ENCODE data around the gene PPOX. TPM values are rescaled to one million over a fixed set of nuclear protein-coding genes. Genes with fewer than 3 reads are reported as not detected.

Gene PPOX
- 48.3 and 48.6 TPM in 2 replicates for total RNA-seq
- long read RNA-seq, transcript PPOX-202 (13 exons, 1,740 nt) = major isoform, 7 of 24 reads
- long read RNA-seq, partial matches to known transcripts = 4 of 24 reads
- long read RNA-seq, other reads (novel, unspliced or antisense) = 11 of 24 reads

DNA sequence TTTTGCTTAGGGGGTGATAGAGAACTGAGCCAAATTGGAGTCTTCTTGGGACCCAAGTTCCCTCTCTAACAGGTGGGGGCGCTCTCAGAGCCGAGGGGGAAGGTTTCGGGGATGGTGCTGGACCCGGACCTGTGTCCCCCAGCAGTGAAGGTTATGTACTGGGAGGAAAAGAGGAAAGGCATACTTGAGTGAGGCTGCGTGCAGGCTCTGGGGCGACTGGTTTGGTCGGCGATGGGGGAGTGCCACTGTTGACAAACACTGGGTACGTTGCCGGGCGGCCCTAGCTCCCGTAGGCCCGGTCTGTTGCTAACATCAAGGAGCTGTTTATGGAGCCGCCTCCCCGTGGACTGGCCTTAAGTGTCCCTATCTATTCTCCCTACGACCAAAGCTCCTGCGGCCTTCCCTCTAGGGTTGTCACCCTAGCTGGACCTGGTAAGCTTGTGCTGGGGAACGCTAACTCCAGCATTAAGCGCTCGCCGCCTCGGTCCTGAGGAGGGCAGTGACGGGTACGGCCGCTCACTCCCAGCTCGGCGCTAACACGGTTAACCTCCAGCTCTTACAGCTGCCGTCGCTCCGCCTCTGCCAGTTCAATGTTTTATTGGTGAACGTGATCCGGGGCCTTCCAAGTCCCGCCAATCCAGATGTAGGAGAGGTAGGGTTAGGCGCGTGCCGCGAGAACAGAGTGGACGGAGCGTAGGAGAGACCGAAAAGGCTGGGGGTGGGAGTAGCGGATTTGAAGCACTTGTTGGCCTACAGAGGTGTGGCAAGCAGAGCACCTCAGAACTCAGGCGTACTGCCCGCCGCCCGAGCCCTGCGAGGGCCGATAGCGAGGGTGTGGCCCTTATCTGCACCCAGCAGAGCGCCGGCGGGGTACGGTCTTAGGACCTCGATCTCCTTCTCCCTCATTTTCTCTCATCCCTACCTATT is at the start of gene PPOX:
PPOX (plus strand) TSS at position 685 of the 927 bp plus-strand sequence. CDS start 422 bp downstream, outside the sequence.
- TF ChIP-seq, protein P1, sequence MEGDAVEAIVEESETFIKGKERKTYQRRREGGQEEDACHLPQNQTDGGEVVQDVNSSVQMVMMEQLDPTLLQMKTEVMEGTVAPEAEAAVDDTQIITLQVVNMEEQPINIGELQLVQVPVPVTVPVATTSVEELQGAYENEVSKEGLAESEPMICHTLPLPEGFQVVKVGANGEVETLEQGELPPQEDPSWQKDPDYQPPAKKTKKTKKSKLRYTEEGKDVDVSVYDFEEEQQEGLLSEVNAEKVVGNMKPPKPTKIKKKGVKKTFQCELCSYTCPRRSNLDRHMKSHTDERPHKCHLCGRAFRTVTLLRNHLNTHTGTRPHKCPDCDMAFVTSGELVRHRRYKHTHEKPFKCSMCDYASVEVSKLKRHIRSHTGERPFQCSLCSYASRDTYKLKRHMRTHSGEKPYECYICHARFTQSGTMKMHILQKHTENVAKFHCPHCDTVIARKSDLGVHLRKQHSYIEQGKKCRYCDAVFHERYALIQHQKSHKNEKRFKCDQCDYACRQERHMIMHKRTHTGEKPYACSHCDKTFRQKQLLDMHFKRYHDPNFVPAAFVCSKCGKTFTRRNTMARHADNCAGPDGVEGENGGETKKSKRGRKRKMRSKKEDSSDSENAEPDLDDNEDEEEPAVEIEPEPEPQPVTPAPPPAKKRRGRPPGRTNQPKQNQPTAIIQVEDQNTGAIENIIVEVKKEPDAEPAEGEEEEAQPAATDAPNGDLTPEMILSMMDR (conservative IDR thresholded peaks at IDR 0.05) = peak; percentile 57
- no peaks in the 10 kb centered on the region for H3K27me3 Mint-ChIP-seq (ENCODE audit: low read depth)
- peaks cover 4% of the 10 kb centered on the region for H3K36me3 Mint-ChIP-seq (ENCODE audit: low read depth)
- H3K9me3 Mint-ChIP-seq = no peaks in the 10 kb centered on the region
- peak within 1 kb of the TSS; percentile 95 for H3K27ac Mint-ChIP-seq (ENCODE audit: unreplicated experiment)
- H3K4me1 Mint-ChIP-seq = peaks cover 41% of the 10 kb centered on the region
- peak; percentile 86 for DNase-seq (ENCODE audit: low read depth, low spot score)
- H3K4me3 Mint-ChIP-seq = peak within 1 kb of the TSS; percentile 94

DNA sequence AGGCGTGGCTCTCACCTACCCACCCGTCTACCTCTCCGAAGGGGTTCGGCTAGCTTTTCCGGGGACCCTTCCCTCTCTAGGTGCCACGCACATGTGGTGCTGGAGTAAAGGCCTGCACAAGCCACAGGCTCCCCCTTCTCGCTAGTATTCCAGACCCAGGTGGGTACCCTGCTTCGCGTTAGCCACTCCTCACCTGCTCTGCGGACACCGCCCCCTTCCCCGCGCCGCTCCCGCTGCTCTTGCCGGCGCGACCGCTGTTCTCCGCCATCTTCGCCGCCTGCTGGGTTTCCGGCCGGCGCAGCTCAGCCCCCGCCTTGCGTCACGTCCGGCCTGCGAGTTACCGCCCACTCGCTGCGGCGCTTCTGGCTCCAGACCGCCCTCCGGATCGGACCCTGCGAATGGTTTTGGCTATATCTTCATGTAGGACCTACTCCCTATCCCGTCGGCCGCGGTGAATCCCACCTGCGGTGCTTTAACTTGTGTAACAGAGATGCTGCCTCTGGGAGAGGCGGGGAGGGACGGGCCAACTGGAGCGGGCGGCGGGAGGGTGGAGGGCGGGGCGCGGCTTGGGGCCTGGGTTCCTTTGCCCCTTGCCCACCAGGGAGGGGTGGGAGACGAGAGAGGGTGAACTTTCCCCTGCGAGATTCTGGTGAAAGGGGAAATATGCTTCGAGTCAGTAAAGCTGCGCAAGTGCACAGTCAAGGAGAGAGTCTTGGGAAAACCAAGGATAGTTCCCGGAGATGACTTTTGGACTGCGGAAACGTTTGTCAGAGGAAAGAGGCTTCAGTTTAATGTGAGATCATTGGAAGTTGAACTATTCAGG is 48.3 kb upstream of the PPOX start, which contains the start of the genes NIT1 and PFDN2:
NIT1 (plus strand) TSS at position 347 of the 823 bp plus-strand sequence; CDS start at position 419, 72 bp downstream.
PFDN2 (minus strand) TSS at position 279 of the 823 bp plus-strand sequence; CDS start at position 268, 11 bp downstream.
- Mint-ChIP-seq H3K4me3 (peak within 1 kb of the TSS; percentile 98), H3K27me3 (ENCODE audit: low read depth) (no peaks in the 10 kb centered on the region), H3K9me3 (no peaks in the 10 kb centered on the region), H3K27ac (ENCODE audit: unreplicated experiment) (peak within 1 kb of the TSS; percentile 95), H3K36me3 (ENCODE audit: low read depth) (peaks cover 9% of the 10 kb centered on the region), H3K4me1 (peaks cover 37% of the 10 kb centered on the region)
- TF ChIP-seq, protein P1 (conservative IDR thresholded peaks at IDR 0.05) = no peak
- peak; percentile 74 for DNase-seq (ENCODE audit: low read depth, low spot score)

DNA sequence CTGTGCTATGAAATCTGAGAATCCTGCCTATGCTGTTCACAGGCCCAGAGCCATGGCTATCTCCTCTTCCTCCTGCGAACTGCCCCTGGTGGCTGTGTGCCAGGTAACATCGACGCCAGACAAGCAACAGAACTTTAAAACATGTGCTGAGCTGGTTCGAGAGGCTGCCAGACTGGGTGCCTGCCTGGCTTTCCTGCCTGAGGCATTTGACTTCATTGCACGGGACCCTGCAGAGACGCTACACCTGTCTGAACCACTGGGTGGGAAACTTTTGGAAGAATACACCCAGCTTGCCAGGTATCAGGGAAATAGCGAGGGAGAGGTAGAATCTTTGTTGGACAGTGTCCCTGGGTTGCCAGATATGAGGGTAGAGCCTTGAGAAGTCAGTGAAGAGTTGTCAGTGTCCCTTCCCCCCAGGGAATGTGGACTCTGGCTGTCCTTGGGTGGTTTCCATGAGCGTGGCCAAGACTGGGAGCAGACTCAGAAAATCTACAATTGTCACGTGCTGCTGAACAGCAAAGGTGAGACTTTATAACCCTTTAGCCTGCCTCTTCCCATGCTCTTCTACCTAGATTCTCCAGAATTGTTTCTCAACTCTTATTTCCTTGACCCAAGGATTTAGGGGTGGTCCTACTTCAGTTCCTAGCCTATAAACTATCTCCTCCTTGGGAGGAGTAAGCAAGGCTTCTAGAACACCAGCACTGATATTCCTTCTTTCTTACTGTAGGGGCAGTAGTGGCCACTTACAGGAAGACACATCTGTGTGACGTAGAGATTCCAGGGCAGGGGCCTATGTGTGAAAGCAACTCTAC is 46.9 kb upstream of the PPOX start:
- Mint-ChIP-seq H3K36me3 (ENCODE audit: low read depth) (peaks cover 12% of the 10 kb centered on the region), H3K27ac (ENCODE audit: unreplicated experiment) (peak overlapping the region; percentile 27), H3K4me1 (peaks cover 37% of the 10 kb centered on the region), H3K27me3 (ENCODE audit: low read depth) (no peaks in the 10 kb centered on the region), H3K4me3 (peak overlapping the region; percentile 98), H3K9me3 (no peaks in the 10 kb centered on the region)
- DNase-seq (ENCODE audit: low read depth, low spot score) = no peak
- TF ChIP-seq, protein P1 (conservative IDR thresholded peaks at IDR 0.05) = peak; percentile 53

DNA sequence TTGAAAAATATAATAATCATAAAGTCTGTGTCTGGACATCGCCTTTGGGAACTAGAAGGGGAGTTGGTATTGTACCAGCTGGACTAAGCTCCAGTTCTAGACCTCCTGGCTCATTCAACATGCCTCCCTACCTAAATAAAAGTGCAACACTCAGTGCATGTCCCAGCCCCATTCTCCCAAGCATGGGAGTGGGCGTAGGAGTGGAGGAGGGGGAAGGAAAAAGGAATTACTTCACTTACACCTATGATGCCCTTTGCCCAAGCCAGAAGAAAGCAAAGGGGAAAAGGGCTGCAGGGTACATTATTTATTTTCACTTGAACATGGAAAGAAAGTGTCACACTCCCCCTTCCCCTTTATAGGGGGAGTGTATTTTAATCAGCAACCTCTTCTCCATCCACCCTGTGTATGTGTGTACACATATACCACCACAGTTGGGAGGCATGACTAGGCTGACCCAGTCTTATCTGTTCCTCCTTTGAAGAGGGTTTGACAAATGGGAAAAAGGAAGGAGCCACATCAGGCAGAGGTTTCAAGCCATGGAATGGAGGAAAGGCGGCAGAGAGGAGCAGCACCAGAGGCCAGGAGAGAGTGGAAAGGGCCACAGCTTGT is 45.1 kb upstream of the PPOX start:
- Mint-ChIP-seq H3K9me3 (no peaks in the 10 kb centered on the region), H3K36me3 (ENCODE audit: low read depth) (peaks cover 17% of the 10 kb centered on the region), H3K27ac (ENCODE audit: unreplicated experiment) (no peak overlapping the region), H3K4me3 (peak overlapping the region; percentile 70), H3K27me3 (ENCODE audit: low read depth) (no peaks in the 10 kb centered on the region), H3K4me1 (peaks cover 30% of the 10 kb centered on the region)
- TF ChIP-seq, protein P1 (conservative IDR thresholded peaks at IDR 0.05) = no peak
- DNase-seq (ENCODE audit: low read depth, low spot score) = no peak
